Glomerular visceral epithelial cell (primary cell): ENCODE data around the gene KNDC1.

Experiments
- DNase-seq: peaks from one replicate; pipeline ENCODE4 v3.0.0-alpha.2; 2016; ENCODE audit errors: extremely low spot score

Gene KNDC1

DNA sequence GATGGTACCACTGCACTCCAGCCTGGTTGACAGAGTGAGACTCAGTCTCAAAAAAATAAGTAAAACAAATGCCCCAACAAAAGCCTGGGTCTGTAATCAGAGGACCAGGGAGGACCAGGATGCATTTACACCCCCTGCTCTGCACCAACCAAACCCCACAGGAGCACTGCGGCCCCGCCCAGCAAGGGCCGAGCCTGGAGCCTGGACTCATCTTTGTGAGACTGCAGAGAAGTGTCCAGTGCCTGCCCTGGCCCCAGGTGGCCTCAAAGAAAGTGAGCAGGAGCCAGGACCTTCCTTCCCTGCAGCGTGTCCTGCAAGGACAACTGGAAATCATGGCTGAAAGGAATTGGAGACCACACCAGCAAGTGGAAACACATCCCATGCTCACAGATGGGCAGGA lies 31.6 kb downstream of the KNDC1 start:
- DNase-seq = no peak

DNA sequence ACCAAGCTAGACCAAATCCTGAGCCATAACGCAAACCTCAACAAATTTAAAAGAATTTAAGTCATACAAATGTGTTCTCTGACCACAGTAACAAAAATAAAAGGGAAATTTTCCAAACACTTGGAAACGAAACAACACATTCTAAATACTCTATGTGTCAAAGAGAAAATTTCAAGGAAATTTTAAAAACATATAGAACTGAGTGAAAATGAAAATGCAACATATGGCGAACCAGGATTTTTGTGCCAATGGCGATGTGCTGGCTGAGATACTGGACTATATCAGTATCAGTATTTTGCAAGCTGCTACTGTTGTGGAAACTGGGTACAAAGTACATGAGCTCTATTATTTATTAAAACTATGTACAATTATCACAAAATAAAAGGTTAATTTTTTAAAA lies 34.1 kb downstream of the KNDC1 start:
- no peak for DNase-seq

DNA sequence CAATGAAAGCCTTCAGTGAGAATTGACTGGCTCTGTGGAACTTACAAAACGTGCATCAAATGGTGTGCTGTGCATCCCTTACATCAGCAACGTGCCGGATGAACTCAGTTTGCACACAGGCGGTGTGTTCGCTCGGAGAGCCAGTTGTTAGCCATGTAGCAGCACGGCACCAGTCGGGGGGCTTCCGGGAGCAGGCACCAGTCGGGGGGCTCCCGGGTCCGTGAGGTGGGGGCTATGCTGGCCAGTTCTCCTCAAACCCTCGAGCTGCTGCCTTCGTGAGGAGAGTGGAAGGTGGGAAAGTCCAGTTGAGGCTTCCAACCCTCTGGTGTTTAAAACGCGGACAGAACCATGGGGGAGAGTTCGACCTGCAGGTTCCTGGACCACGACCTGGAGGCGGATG lies 35.1 kb downstream of the KNDC1 start:
- no peak for DNase-seq

DNA sequence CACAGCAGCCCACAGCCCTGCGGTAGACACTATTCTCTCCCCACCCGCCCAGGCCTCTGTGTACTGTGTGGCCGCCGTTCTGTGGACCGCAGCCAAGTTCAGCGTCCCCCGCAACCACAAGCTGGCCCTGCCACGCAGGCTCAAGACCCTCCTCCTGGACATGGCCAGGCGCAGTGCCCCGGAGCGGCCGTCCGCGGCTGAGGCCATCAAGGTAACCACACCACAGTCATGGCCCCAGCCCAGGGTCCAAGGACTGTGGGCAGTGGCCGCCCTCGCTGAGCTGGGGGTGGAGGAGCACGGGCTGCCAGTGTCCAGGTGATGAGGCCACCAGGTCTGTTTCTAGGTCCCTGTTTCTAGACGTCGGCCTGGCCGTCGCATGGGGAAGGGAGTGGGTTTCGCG lies 35.6 kb downstream of the KNDC1 start:
- no peak for DNase-seq

DNA sequence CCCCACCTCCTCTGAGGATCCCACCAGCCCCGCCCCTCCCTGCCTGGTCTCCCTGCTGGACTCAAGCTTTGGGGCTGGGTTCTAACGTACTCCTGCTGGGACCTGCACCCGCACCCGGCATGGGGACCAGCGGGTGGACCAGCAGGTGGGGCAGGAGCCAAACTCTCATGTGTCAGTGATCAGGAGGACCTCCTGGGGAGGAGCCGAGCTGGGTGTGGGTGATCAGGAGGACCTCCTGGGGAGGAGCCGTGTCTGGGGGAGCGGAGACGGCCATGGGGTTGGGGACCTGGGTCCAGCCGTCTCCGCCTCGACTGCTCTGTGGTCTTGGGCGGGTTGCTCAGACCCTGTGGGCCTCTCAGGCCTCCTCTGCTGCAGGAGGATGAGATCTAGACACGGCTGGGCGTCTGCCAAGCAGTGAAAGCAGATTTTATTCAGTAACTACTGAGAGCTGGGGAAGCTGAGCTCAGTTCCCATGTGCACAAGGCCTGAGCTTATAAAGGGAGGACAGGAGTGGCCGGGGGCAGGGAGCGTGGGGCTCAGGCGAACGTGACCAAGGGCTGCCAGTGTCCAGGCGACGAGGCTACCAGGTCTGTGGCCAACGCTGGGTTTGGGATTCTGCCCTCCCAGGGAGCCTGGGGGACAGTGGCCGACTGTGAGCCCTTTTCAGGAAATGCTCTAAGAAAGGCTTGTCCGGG lies 36.3 kb downstream of the KNDC1 start:
- DNase-seq = no peak

DNA sequence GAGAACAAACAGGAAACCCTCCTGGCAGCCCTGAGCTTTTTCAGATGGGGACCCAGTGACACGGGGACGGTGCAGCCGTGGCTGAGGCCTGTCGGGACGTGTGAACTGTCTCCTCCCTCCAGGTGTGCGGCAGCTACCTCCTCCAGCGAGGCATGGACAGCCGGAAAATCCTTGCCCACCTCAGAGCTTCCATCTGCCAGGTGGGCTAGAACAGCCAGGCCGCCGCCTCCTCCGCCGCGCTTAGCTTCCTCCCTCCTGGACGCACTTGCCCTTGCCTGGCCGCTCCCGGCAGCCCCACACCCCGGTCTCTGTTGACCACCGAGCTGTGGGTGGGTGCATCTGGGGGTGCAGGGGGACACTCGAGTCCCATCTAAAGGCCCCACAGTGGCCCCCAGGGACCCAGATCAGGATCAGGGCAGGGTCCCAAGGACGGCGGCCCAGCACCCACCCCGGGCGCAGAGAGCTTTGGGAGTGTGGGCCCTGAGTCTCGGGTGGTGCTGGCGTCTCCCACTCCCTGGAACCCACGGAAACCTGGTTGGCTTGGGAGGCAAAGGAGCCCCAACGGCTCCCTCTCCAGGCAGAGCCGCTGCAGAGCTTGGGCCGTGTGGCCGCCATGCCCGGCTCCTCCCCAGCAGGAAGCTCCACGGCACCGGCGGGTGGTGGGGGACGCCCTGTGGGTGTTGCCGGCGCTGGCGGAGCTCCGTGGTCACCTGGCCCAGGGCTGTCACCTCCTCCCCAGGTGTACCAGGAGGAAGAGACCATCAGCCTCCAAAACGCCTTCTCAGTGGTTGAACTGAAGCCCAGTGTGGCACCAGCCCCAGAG lies 37.1 kb downstream of the KNDC1 start:
- DNase-seq = no peak

GRCh38 chr10:133197786-133198185 lies 37.8 kb downstream of the KNDC1 start:
- DNase-seq = no peak

DNA sequence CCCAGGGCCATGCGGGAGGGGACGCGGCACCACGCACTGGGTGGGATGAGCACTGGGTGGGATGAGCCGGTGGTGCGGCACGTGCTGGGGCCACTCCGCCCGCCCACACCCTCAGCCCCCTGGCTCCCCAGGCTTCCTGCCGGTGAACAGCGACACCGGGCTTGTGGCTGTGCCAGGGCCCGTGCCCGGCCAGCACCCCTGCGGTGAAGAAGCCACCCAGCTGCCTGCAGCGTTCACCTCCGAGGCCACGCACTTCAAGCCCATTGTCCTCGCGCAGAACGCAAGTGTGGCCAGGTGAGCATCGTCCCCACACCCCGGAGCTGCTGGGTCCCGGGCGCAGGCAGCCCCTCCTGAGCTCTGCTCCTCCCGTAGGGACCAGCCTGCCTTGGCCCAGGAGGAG lies 38.2 kb downstream of the KNDC1 start:
- DNase-seq = no peak

DNA sequence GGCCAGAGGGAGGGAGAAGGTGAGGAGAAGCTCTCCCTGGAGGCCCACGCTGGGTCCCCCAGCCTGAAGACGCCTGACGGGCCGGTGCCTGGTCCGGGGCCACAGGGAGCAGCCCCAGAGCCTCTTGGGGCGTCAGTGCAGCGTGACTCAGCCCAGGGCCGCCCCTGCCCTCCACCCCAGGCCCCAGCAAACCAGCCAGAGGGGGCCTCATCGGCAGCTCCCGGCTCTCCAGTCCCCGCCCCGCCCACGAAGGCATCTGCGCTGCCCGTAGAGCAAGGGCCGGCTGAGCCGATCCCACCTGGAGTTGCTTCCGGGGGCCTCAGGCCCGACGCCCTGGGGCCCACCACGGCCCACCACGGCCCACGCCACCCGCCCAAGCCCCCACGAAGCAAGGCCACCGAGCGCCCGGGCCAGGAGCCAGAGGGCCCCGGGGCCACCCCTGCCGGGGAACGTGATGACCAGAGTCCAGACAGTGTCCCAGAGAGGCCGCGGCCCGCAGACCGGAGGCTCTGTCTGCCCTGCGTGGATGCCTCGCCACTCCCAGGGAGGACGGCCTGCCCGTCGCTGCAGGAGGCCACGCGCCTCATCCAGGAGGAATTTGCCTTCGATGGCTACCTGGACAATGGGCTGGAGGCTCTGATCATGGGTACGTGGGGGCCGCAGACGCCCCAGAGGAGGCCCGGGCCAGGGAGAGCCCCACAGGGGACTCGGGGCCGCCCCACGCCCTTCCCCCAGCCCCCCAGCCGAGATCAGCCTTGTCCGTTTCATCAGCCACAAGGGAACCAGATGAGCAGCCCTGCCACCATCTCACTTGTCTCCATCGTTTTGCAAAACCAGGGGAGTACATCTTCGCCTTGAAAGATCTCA lies 38.8 kb downstream of the KNDC1 start:
- DNase-seq = no peak

- no peak for DNase-seq
Measured at GRCh38 chr10:133199488-133199885, 39.5 kb downstream of the KNDC1 start.

DNA sequence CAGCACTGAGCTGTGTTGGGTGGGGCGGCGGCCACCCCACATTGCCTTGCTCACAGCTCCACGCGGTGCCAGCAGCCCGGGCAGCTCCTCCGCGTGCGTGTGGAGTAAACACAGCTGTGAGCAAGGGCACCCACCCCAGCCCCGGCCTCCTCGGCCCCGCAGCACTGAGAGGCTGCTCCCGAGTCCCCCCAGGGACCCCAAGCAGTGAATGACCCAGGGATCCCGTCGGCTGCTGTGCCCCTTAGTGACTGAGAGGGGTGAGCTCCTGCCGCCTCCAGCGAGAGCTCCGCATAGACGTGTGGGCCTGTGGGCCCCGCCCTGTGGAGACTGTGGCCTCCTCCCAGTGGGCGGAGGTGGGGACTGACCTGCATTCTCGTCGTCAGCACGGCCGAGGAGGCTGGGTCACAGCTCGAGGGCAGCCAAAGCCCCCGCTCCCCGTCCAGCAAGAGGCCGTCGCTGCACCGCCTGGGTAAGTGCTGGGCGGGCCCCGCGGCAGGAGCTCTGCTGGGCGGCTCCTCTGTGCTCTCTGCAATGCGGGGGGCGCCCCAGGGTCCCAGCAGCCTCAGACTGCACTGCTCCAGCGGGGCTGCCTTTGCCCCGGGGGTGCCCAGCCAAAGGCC lies 40.1 kb downstream of the KNDC1 start:
- DNase-seq = no peak

DNA sequence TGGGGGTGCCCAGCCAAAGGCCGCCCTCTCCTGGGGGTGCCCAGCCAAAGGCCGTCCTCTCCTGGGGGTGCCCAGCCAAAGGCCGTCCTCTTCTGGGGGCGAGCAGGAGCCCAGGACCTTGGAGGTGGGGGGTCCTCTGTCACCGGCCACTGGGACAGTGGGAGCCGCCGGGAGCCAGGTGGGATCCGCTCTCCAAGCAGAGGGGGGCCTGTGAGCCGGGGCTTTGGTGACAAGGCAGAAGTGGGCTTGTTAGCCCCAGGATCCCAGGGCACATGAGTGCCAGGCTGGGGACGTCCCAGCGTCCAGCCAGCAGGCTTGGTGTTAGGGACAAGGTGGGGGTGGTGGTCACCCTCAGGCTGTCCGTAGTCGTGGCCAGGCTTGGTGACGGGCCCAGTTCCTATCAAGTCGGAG lies 40.6 kb downstream of the KNDC1 start:
- DNase-seq = no peak

- DNase-seq = no peak
Measured at GRCh38 chr10:133201151-133201947, 41.3 kb downstream of the KNDC1 start.

DNA sequence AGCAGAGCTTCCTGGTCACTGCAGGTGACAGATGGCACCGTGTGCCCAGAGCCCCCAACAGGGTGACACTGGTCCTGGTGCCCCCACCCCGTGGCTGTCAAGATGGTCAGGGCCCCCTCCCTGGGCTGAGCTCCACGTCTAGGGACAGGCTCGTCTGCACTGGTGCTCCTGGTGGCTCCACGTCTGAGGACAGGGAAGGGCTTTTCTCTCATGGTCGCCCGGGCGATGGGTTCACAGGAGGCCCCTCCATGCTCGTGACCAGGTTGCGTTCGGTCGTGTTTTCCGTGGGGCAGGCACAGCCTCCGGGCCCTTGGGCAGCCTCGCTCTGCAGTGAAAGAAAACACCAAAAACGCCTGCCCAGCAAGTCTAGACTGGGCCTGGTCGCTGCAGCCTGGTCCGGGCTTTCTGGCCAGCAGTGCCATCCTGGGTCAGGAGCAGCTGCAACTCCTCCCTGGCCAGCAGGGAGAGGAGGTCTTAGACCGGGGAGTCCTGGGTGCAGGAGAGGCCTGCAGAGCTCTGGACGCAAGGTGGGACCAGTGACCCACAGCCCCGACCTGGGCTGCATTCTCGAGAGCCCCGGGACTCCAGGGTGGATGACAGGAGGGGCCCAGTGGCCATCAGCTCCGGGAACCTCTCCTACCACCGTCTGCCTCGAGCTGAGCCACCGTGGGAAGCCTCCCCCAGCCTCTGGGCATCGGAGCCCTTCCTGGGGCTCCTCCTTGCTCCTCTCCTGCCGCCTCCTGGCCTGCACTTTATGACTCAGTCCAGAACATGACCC lies 42.1 kb downstream of the KNDC1 start:
- no peak for DNase-seq

DNA sequence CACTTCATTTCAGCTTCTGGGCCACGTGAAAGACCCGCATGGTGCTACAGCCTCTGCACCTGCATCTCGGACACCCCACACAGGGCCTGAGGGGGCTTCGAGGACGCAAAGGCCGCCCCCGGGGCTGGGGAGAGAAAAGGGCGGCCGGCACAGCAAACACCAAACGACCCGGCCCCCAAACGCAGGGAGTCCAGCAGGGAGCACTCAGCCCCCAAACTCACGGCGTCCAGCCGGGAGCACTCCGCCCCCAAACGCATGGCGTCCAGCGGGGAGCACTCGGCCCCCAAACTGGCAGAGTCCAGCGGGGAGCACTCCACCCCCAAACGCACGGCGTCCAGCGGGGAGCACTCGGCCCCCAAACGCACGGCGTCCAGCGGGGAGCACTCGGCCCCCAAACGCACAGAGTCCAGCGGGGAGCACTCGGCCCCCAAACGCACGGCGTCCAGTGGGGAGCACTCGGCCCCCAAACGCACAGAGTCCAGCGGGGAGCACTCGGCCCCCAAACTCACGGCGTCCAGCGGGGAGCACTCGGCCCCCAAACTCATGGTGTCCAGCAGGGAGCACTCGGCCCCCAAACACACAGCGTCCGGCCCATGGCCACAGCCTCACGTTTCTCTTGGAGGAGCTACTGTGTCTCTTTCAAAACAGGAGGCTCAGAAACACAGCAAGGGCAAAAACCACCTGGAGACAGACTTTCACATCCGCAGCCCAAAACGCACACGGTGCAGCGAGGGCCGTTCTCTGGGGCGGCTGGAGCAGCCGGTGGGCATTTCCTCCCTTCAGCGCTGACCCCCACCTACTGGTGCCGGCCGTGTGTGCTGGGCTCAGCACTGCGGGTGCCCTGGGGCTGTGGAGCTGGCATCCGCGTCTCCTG lies 43.0 kb downstream of the KNDC1 start:
- DNase-seq = no peak

DNA sequence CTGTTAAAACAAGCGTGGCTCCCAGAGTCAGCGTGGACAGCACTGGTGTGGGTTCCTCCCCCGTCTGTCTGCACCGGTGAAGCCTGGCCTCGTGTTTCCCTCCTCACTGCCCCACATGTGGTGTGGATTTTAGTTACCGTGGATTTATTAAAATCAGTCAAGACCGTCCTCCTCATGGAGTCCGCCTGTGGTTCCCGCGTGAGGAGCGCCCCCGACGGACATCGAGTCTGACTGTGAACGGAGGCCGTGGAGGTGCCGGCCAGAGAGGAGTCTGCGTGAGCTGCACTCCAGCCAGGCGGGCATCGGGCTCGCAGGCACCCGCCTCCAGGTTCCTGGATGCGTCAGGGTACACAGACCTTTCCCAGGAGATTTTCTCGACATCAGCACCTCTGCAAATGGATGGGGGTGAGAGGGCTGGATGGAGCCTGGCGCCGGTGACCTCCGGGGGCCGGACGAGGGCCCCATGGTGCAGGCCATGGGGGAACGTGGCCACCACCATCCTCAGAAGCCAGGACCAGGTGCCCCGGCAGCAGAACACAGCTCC lies 43.7 kb downstream of the KNDC1 start:
- no peak for DNase-seq

- no peak for DNase-seq
Measured at GRCh38 chr10:133204226-133205015, 44.4 kb downstream of the KNDC1 start.

DNA sequence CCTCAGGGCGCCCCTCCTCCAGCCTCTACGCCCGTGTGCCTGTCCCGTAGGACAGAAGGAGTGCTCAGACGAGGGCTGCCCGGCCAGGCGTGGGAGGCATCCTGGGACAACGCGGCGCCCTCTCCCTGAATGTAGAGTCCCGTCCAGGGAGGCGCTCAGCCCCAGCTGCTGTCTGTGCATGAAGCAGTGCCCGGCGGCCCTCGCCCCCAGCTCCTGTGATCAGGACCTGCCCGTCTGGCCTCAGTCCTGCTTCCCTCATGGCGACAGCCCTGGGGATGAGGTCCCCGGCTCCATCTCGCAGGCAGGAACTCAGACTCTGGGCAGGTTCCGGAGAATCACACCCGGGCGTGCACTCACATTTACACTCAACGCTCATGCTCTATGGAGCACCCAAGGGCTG lies 45.1 kb downstream of the KNDC1 start:
- no peak for DNase-seq
